Esophagus muscularis mucosa (tissue), 3 donors: ENCODE data around the gene PGP.

Source experiments
- POLR2A ChIP-seq: fragments of 450-650 bp; IDR thresholded peaks from one replicate; pipeline ENCODE4 v1.6.1; 2017; ENCODE audit warnings: antibody characterized with exemption, moderate library complexity, mild to moderate bottlenecking, low read depth
- TF ChIP-seq, protein P1 (sequence below), 3 experiments: fragments of 200-600 bp in 2 of 3; fragments of 450-650 bp in 1 of 3; sonication (generic) in 2 of 3; IDR thresholded peaks; one replicate each; pipeline ENCODE4 v1.5.1; 2017 to 2019; ENCODE audit warnings: antibody characterized with exemption in 3 of 3, mild to moderate bottlenecking in 2 of 3, moderate library complexity in 1 of 3

DNA sequence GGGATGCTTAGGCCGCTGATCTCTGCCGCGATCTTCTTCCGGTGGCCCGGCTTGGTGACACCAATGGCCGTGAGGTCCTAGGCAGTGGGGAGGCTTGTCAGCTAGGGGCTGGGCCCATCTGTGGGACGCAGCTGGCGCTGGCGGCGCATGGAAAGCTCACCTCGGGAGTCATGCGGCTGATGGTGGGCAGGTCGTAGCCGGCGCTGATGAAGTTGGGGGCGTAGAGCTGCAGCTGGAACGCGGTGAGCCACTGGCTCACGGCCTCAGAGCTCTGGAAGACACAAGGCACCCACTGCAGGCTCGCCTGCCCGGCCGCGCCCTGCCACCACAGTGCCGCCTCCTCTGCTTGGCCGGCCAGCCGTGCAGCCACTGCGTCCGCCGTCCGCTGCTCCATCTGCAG lies 31.0 kb downstream of the PGP start:
- TF ChIP-seq, protein P1, sequence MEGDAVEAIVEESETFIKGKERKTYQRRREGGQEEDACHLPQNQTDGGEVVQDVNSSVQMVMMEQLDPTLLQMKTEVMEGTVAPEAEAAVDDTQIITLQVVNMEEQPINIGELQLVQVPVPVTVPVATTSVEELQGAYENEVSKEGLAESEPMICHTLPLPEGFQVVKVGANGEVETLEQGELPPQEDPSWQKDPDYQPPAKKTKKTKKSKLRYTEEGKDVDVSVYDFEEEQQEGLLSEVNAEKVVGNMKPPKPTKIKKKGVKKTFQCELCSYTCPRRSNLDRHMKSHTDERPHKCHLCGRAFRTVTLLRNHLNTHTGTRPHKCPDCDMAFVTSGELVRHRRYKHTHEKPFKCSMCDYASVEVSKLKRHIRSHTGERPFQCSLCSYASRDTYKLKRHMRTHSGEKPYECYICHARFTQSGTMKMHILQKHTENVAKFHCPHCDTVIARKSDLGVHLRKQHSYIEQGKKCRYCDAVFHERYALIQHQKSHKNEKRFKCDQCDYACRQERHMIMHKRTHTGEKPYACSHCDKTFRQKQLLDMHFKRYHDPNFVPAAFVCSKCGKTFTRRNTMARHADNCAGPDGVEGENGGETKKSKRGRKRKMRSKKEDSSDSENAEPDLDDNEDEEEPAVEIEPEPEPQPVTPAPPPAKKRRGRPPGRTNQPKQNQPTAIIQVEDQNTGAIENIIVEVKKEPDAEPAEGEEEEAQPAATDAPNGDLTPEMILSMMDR (IDR thresholded peaks at IDR 0.05): no peak
- no peak for TF ChIP-seq POLR2A
